OCI-M2 (cell line): ENCODE results near the gene SNX14.

Experiments
- DNase-seq: peaks from one replicate; lab custom pipeline; 2025; ENCODE audit not compliant: unreplicated experiment; lab: John Stamatoyannopoulos, UW

Gene SNX14

DNA sequence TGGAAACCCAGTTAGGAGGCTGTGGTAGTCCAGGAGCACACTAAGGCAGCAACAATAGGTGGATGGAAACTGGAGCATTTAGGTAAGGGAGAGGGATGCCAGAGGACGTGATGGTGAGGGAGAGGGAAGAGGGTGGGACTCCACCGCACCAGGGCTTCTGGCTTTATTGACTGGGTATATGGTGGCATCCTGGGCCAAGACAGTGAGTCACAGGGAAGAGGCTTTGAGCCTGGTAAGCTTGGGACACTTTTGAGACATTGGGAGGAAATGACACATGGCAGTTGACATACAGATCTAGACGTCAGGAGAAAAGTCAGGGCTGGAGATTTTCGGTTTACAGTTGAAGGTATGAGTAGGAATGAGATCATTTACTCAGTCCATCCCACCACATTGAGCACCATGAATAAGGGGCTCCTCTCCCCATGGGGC lies 128.9 kb downstream of the SNX14 start:
- DNase-seq = no peak

DNA sequence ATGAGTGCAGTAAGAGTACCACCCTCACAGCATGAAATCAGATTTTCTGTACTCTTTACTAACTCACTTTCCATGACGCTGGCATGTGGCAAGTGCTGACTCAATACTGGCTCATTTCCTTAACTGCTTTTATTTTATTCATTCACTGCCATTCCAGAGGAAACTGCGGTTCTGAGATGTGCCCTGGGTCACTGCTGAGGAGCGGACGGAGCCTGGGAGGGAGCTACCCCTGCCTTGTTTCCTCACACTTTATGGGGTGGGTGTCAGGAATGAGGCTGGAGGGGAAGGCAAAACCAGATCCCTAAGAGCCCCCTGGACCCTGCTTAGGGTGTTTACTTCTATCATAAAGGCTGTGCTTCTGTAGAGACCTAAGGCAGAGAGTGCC lies 129.4 kb downstream of the SNX14 start:
- DNase-seq = no peak

GRCh38 chr6:85463621-85464259 lies 129.9 kb downstream of the SNX14 start:
- no peak for DNase-seq

- no peak for DNase-seq
Measured at GRCh38 chr6:85462673-85463072, 131.0 kb downstream of the SNX14 start.

DNA sequence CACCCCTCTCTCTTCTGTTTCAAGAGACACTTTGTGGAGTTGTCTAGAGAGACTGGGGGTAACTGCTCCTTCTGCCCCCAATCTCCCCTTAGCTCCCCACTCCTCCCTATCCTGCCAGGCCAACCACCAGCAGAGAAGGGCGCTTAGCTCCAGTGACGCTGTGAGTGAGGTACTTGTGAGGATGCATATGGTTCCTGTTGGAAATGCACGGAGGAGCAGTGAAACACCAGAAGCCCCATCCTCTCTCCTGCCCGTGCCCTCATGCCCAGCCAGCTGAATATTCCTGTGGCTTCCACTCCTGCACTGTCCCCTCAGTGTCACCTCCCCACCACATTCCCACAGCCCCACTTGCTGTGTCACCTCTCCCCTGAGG lies 131.9 kb downstream of the SNX14 start:
- no peak for DNase-seq

DNA sequence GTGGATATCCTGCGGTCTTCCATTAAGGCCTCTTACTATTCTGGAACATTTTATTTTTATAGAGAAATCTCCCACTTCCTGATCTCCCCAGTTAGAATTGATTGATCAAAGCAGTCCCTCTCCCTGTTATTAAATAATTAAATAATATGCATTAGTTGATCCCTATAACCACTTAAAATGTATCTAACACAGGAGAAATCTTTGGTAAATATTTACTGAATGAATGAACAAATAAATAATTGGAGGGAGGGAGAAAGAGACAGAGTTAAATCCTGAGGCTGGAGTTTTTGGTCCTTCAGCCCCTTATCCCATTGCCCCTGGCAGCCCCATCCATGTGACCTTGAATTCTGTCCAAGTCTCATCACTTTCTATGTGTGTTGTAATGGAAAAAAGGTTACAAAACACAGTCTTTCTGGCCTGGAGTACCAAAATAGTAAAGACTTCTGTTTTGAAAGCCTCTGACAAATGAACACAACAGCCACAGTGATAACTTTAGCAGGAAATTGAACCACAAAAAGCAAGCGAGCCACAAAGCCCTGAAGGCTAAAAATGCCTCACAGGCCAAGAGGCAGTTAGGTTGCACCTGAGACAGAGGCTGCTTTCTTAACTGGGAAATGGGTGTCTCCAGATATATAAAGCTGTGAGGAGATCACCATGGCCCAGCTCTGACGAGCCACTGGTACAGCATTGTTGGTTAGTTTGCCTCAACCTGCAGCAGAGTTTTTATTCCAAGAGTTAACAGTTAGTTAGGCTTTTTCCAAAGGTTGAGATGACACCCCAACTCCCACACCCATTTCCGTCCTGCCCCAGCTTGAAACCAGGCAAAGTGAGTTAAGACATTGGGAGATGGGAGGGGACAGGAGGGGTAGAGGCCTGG lies 132.5 kb downstream of the SNX14 start:
- no peak for DNase-seq

DNA sequence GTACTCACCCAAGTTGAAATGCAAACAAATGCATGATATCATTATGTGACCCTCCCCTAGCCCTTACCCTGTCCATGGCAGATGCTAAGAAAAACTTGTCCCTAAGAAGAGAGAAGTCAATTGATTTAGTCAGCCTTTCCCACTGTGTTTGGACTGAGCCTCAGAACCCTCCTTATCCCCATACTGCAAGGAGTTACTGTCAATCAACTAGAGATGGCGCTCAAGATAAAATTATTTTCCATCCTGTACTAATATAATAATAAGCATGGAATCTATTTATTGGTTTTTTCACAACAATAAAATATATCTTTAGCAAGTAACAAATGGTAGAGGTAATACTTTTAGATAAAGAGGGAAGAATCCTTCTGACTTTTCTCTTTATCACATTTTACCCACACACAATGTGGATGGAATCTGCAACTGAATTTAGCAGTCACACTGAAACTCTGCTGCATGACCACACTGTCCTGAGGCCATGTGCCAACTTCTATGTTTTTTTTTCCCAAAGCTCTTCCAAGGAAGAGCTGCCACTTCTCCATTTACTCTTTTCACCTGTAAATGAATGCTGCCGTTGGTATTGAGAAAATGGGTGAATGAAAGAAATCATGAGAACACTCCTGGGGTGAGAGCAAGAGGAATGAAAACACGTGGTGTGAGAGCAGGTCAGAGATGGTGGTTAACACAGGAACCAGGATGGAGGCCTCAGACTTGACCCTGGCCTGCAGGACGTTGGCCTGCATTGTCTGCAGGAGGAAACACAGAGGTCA lies 133.3 kb downstream of the SNX14 start:
- no peak for DNase-seq

- no peak for DNase-seq
Measured at GRCh38 chr6:85459224-85459901, 134.3 kb downstream of the SNX14 start.

GRCh38 chr6:85458782-85459181 lies 134.9 kb downstream of the SNX14 start:
- DNase-seq = no peak

DNA sequence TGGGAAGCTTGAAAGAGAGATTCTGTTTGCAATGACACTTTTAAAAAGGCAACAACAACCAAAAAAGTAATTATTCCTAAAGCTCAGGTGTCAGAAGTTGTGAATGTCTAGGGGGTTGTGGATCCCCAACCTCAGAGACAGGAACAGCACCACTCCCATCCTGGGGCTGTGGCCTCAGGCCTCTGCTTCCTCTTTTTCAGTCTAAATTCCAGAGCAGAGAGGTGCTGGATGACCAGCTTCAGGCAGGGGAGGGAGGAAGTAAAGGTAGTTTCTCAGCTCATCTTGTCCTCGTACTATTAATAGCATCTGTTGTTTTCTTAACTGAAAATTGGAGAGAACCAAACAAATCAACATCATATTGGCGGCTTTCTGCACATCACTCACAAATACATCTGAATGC lies 135.5 kb downstream of the SNX14 start:
- no peak for DNase-seq

GRCh38 chr6:85456782-85457181 lies 136.9 kb downstream of the SNX14 start:
- DNase-seq = no peak
